ENCODE measurements around the gene TFB1M.
"Not testable (repeated sequence)": the region's sequence is repeated elsewhere in the genome, so short reads cannot be mapped to it uniquely, and the experiment has no call there.

TFB1M gene

DNA sequence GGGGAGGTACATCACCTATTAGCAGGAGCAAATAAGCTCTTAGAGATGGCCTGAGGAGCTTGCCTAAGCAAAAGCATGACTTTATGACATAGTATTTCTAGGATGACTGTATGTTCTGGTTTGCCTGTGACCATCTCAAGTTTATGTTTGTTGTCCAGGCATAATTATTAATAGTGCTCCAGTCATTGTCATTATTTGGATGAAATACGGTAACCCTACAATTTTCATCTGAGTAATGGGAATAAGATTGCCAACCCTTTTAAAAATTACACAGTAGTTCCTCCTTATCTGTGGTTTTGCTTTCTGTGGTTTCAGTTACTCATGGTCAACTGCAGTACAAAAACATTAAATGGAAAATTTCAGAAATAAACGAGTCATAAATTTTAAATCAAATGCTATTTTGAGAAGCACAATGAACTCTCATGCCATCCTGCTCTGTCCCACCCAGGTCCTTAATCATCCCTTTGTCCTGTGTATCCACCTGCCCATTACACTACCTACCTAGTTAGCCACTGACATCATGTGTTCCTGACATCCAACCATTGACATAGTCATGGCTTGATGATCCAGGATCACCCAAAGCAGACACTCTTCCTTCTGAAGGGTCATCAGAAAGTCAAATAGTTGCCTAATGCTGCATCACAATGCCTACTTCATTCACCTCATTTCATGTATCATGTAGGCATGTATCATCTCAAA is 27.0 kb upstream of the TFB1M start:
- DNase-seq (ENCODE audit: low read depth in 1 of 2, low spot score in 1 of 2), result no peak
- in situ Hi-C loops (cut with HindIII; ENCODE audit: low pct_unique_long_range_greater_than_20kb, low sequenced_read_pairs), result no loop called here
- no peak for TF ChIP-seq JUND (IDR thresholded peaks at IDR 0.05; ENCODE audit: low read depth)

GRCh38 chr6:155340464-155341129 is 26.3 kb upstream of the TFB1M start:
- in situ Hi-C loops (cut with HindIII; ENCODE audit: low pct_unique_long_range_greater_than_20kb, low sequenced_read_pairs), result no loop called here
- DNase-seq (ENCODE audit: low read depth in 1 of 2, low spot score in 1 of 2), result peak in 1 of 2 experiments; percentile 25
- no peak for TF ChIP-seq JUND (IDR thresholded peaks at IDR 0.05; ENCODE audit: low read depth)

DNA sequence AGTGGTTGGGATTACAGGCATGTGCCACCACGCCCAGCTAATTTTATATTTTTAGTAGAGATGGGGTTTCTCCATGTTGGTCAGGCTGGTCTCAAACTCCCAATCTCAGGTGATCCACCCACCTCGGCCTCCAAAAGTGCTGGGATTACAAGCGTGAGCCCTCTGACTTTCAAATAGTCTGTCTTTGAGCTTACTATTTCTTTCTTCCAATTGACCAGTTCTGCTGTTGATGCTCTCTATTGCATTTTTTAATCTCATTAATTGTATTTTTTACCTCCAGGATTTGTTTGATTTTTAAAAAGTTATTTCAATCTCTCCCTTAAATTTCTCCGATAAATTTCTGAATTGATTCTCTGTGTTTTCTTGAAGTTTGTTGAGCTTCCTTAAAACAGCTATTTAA is 25.6 kb upstream of the TFB1M start:
- in situ Hi-C loops (cut with HindIII; ENCODE audit: low pct_unique_long_range_greater_than_20kb, low sequenced_read_pairs); DNase-seq (ENCODE audit: low read depth in 1 of 2, low spot score in 1 of 2): not testable (repeated sequence)

DNA sequence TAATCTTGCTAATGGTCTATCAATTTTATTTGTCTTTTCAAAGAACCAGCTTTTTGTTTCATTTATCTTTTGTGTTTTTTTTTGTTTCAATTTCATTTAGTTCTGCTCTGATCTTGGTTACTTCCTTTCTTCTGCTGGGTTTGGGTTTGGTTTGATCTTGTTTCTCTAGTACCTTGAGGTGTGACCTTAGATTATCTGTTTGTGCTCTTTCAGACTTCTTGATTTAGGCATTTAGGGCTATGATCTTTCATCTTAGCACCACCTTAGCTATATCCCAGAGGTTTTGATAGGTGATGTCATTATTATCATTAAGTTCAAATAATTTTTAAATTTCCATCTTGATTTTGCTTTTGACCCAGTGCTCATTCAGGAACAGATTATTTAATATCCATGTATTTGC is 24.0 kb upstream of the TFB1M start:
- in situ Hi-C loops (cut with HindIII; ENCODE audit: low pct_unique_long_range_greater_than_20kb, low sequenced_read_pairs); DNase-seq (ENCODE audit: low read depth in 1 of 2, low spot score in 1 of 2): not testable (repeated sequence)

DNA sequence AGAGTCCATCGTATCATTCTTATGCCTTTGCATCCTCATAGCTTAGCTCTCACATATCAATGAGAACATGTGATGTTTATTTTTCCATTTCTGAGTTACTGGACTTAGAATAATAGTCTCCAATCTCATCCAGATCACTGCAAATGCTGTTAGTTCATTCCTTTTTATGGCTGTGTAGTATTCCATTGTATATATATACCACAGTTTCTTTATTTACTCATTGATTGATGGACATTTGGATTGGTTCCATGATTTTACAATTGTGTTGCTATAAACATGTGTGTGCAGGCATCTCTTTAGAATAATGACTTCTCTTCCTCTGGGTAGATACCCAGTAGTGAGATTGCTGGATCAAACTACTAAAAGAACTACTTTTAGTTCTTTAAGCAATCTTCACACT is 21.0 kb upstream of the TFB1M start:
- in situ Hi-C loops (cut with HindIII; ENCODE audit: low pct_unique_long_range_greater_than_20kb, low sequenced_read_pairs), result no loop called here
- no peak for TF ChIP-seq JUND (IDR thresholded peaks at IDR 0.05; ENCODE audit: low read depth)
- no peak for DNase-seq (ENCODE audit: low read depth in 1 of 2, low spot score in 1 of 2)

GRCh38 chr6:155334073-155334472 is 19.8 kb upstream of the TFB1M start:
- in situ Hi-C loops (cut with HindIII; ENCODE audit: low pct_unique_long_range_greater_than_20kb, low sequenced_read_pairs); DNase-seq (ENCODE audit: low read depth in 1 of 2, low spot score in 1 of 2): not testable (repeated sequence)

DNA sequence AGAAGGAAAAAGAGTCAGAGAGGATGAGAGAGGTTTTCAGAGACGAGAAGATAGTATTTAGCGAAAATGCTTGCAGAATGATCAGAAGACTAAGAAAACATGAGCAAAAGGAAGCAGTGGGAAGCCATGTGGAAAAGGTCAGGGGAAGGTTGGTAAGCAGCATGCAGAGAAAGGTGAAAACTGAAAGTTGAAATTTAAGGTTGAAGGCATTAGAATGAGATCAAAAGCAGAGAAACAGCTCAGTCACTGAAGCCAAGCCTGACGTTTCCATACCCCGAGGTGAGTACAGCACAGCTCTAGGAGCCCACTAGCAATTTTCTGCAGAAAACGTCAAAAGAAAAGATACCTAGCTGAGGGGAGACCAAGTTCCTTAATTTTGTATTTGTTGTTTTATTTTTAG is 19.1 kb upstream of the TFB1M start:
- in situ Hi-C loops (cut with HindIII; ENCODE audit: low pct_unique_long_range_greater_than_20kb, low sequenced_read_pairs), result no loop called here
- DNase-seq (ENCODE audit: low read depth in 1 of 2, low spot score in 1 of 2), result no peak

DNA sequence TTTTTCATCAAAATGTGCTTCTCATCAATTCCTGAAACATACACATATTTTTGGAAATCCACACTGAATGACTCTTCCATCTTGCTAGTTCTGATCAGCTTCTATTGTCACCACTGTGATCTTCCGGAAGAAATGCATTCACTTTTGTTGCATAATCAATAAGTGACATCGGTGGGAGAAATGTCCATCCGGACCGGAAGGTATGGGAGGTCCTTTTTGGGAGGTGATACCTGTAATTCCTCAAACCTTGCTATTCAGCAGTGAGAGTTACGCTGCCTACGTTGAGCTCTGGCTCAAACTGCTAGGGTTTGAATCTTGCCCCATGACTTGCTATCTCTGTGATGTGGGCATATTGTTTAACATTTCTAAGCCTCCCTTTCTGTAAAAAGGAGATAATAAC is 16.6 kb upstream of the TFB1M start:
- in situ Hi-C loops (cut with HindIII; ENCODE audit: low pct_unique_long_range_greater_than_20kb, low sequenced_read_pairs), result no loop called here
- no peak for TF ChIP-seq JUND (IDR thresholded peaks at IDR 0.05; ENCODE audit: low read depth)
- DNase-seq (ENCODE audit: low read depth in 1 of 2, low spot score in 1 of 2), result no peak

More for the DNA sequence above, 19.1 kb upstream of the TFB1M start:
- no peak for TF ChIP-seq JUND (IDR thresholded peaks at IDR 0.05; ENCODE audit: low read depth)

GRCh38 chr6:155330133-155330734 is 15.9 kb upstream of the TFB1M start:
- in situ Hi-C loops (cut with HindIII; ENCODE audit: low pct_unique_long_range_greater_than_20kb, low sequenced_read_pairs), result no loop called here
- DNase-seq (ENCODE audit: low read depth in 1 of 2, low spot score in 1 of 2), result no peak
- no peak for TF ChIP-seq JUND (IDR thresholded peaks at IDR 0.05; ENCODE audit: low read depth)

- in situ Hi-C loops (cut with HindIII; ENCODE audit: low pct_unique_long_range_greater_than_20kb, low sequenced_read_pairs), result no loop called here
- DNase-seq (ENCODE audit: low read depth in 1 of 2, low spot score in 1 of 2), result no peak
- TF ChIP-seq JUND (IDR thresholded peaks at IDR 0.05; ENCODE audit: low read depth), result no peak
Measured at GRCh38 chr6:155329460-155330132, 15.3 kb upstream of the TFB1M start.

- no peak for TF ChIP-seq JUND (IDR thresholded peaks at IDR 0.05; ENCODE audit: low read depth)
- in situ Hi-C loops (cut with HindIII; ENCODE audit: low pct_unique_long_range_greater_than_20kb, low sequenced_read_pairs), result no loop called here
- no peak for DNase-seq (ENCODE audit: low read depth in 1 of 2, low spot score in 1 of 2)
Measured at GRCh38 chr6:155328539-155329459, 14.5 kb upstream of the TFB1M start.

GRCh38 chr6:155328074-155328538 is 13.8 kb upstream of the TFB1M start:
- no peak for DNase-seq (ENCODE audit: low read depth in 1 of 2, low spot score in 1 of 2)
- in situ Hi-C loops (cut with HindIII; ENCODE audit: low pct_unique_long_range_greater_than_20kb, low sequenced_read_pairs), result no loop called here
- TF ChIP-seq JUND (IDR thresholded peaks at IDR 0.05; ENCODE audit: low read depth), result no peak

Measured in T47D (cell line).